Astrocyte (in vitro differentiated cells and primary cell): ENCODE data around the gene HEXIM1. TPM values are rescaled to one million over a fixed set of nuclear protein-coding genes. Genes with fewer than 3 reads are reported as not detected.
A peak's percentile ranks its signal among the peaks of the same experiment; 100 is the strongest.

Experiments used
- DNase-seq: peaks from one replicate; pipeline ENCODE4 v3.0.0-alpha.2; 2010; ENCODE audit warnings: low read depth
- FAIRE-seq: peaks from 2 replicates; lab custom pipeline; 2011; peaks lifted over from hg19 to GRCh38; lab: Jason Lieb, UNC
- H2AFZ ChIP-seq: 2 replicates; pipeline ENCODE4 v1.6.0; 2012; ENCODE audit warnings: low read depth, low read length, inconsistent platforms
- H3K27ac ChIP-seq: 2 replicates; pipeline ENCODE4 v1.5.1; 2011; ENCODE audit warnings: low read depth, low read length, inconsistent platforms
- H3K27me3 ChIP-seq: 2 replicates; pipeline ENCODE4 v1.6.0; 2011; ENCODE audit warnings: low read length, inconsistent platforms; ENCODE audit not compliant: insufficient read depth
- H3K36me3 ChIP-seq: 2 replicates; pipeline ENCODE4 v1.5.1; 2011; ENCODE audit warnings: low read length, inconsistent platforms; ENCODE audit not compliant: insufficient read depth
- H3K4me1 ChIP-seq: 2 replicates; pipeline ENCODE4 v1.5.1; 2011; ENCODE audit warnings: low read length, inconsistent platforms; ENCODE audit not compliant: insufficient read depth
- H3K4me2 ChIP-seq: 2 replicates; pipeline ENCODE4 v1.6.0; 2012; ENCODE audit warnings: low read length, inconsistent platforms
- H3K4me3 ChIP-seq: 2 replicates; pipeline ENCODE4 v1.5.1; 2011; ENCODE audit warnings: low read depth, mild to moderate bottlenecking, low read length, inconsistent platforms; ENCODE audit not compliant: insufficient read depth
- H3K79me2 ChIP-seq: 2 replicates; pipeline ENCODE4 v1.6.0; 2012; ENCODE audit warnings: mild to moderate bottlenecking, low read length, inconsistent platforms; ENCODE audit not compliant: insufficient read depth
- H3K9ac ChIP-seq: 2 replicates; pipeline ENCODE4 v1.6.0; 2012; ENCODE audit warnings: mild to moderate bottlenecking, low read length, inconsistent platforms
- H3K9me3 ChIP-seq: 2 replicates; pipeline ENCODE4 v1.5.1; 2012; ENCODE audit warnings: low read depth, mild to moderate bottlenecking, low read length, inconsistent platforms; ENCODE audit not compliant: insufficient read depth
- H4K20me1 ChIP-seq: 2 replicates; pipeline ENCODE4 v1.6.0; 2012; ENCODE audit warnings: low read length, inconsistent platforms; ENCODE audit not compliant: insufficient read depth
- H3K27ac Mint-ChIP-seq: one replicate; pipeline ENCODE4 v1.8.0; 2021; ENCODE audit warnings: mild to moderate bottlenecking, mixed read lengths; ENCODE audit not compliant: unreplicated experiment
- H3K27me3 Mint-ChIP-seq: one replicate; pipeline ENCODE4 v1.8.0; 2021; ENCODE audit warnings: low read depth, mixed read lengths; ENCODE audit not compliant: unreplicated experiment
- H3K36me3 Mint-ChIP-seq: one replicate; pipeline ENCODE4 v1.8.0; 2021; ENCODE audit warnings: low read depth, mixed read lengths; ENCODE audit not compliant: unreplicated experiment
- H3K4me1 Mint-ChIP-seq: one replicate; pipeline ENCODE4 v1.8.0; 2021; ENCODE audit warnings: low read depth, mixed read lengths; ENCODE audit not compliant: unreplicated experiment
- H3K4me3 Mint-ChIP-seq: one replicate; pipeline ENCODE4 v1.8.0; 2021; ENCODE audit warnings: mild to moderate bottlenecking, moderate library complexity, mixed read lengths; ENCODE audit not compliant: unreplicated experiment
- H3K9me3 Mint-ChIP-seq: one replicate; pipeline ENCODE4 v1.8.0; 2021; ENCODE audit warnings: mild to moderate bottlenecking, mixed read lengths; ENCODE audit not compliant: unreplicated experiment
- CTCF ChIP-seq: IDR thresholded peaks from 2 replicates; pipeline ENCODE4 v1.5.1; 2011; ENCODE audit warnings: low read depth, mild to moderate bottlenecking, inconsistent platforms, low read length, moderate library complexity; ENCODE audit not compliant: insufficient read depth
- EZH2 ChIP-seq: IDR thresholded peaks from 2 replicates; pipeline ENCODE4 v1.6.1; 2012; ENCODE audit warnings: mild to moderate bottlenecking, low read length, inconsistent platforms; ENCODE audit not compliant: insufficient read depth
- total RNA-seq: library from RNA; stranded (reverse); gene quantifications from 2 replicates; pipeline ENCODE4 v1.2.1, GENCODE V29; 2021

HEXIM1 gene
- total RNA-seq, 1 donor from 2014 or later = 44.5 TPM

GRCh38 chr17:45128331-45128730 is 19.9 kb upstream of the HEXIM1 start:
- FAIRE-seq (no peak), DNase-seq (no peak)
- H3K27ac Mint-ChIP-seq = peak overlapping the region; percentile 95
- peaks cover 73% of the 10 kb centered on the region for H3K79me2 ChIP-seq
- H3K27me3 ChIP-seq = no peaks in the 10 kb centered on the region
- no peak overlapping the region for H3K4me3 Mint-ChIP-seq
- H3K9ac ChIP-seq = peak overlapping the region; percentile 55
- H3K4me1 Mint-ChIP-seq = peaks cover 37% of the 10 kb centered on the region
- peaks cover 57% of the 10 kb centered on the region for H3K4me1 ChIP-seq
- TF ChIP-seq EZH2 (no peak), CTCF (no peak)
- H3K9me3 ChIP-seq = no peaks in the 10 kb centered on the region
- H3K27me3 Mint-ChIP-seq = no peaks in the 10 kb centered on the region
- H4K20me1 ChIP-seq = peaks cover 12% of the 10 kb centered on the region
- peak overlapping the region; percentile 69 for H3K4me2 ChIP-seq
- H3K36me3 ChIP-seq = no peaks in the 10 kb centered on the region
- peak overlapping the region; percentile 50 for H2AFZ ChIP-seq
- H3K27ac ChIP-seq = peak overlapping the region; percentile 44
- peaks cover 4% of the 10 kb centered on the region for H3K36me3 Mint-ChIP-seq
- H3K4me3 ChIP-seq = no peak overlapping the region
- no peaks in the 10 kb centered on the region for H3K9me3 Mint-ChIP-seq

- TF ChIP-seq EZH2 = no peak
- TF ChIP-seq CTCF = no peak
- H3K4me1 ChIP-seq = peaks cover 51% of the 10 kb centered on the region
- no peaks in the 10 kb centered on the region for H3K27me3 ChIP-seq
- no peaks in the 10 kb centered on the region for H3K36me3 ChIP-seq
- no peak overlapping the region for H3K27ac ChIP-seq
- FAIRE-seq (no peak), DNase-seq (no peak)
- H3K9me3 ChIP-seq = no peaks in the 10 kb centered on the region
- Mint-ChIP-seq H3K4me3 (no peak overlapping the region), H3K9me3 (no peaks in the 10 kb centered on the region), H3K27me3 (no peaks in the 10 kb centered on the region), H3K27ac (no peak overlapping the region), H3K36me3 (peaks cover 4% of the 10 kb centered on the region), H3K4me1 (peaks cover 36% of the 10 kb centered on the region)
- H2AFZ ChIP-seq = no peak overlapping the region
- H3K79me2 ChIP-seq = peaks cover 66% of the 10 kb centered on the region
- no peak overlapping the region for H3K4me3 ChIP-seq
- peaks cover 12% of the 10 kb centered on the region for H4K20me1 ChIP-seq
- H3K4me2 ChIP-seq = no peak overlapping the region
- no peak overlapping the region for H3K9ac ChIP-seq
These were observed 19.3 kb upstream of the HEXIM1 start for GRCh38 chr17:45128989-45129388.

- no peak overlapping the region for H3K9ac ChIP-seq
- H3K4me2 ChIP-seq = no peak overlapping the region
- peaks cover 12% of the 10 kb centered on the region for H4K20me1 ChIP-seq
- Mint-ChIP-seq H3K9me3 (no peaks in the 10 kb centered on the region), H3K27ac (no peak overlapping the region), H3K4me3 (no peak overlapping the region), H3K27me3 (no peaks in the 10 kb centered on the region), H3K36me3 (peaks cover 4% of the 10 kb centered on the region), H3K4me1 (peaks cover 32% of the 10 kb centered on the region)
- DNase-seq (no peak), FAIRE-seq (no peak)
- peaks cover 46% of the 10 kb centered on the region for H3K4me1 ChIP-seq
- no peak overlapping the region for H2AFZ ChIP-seq
- H3K79me2 ChIP-seq = peaks cover 63% of the 10 kb centered on the region
- TF ChIP-seq EZH2 (no peak), CTCF (no peak)
- H3K27ac ChIP-seq = no peak overlapping the region
- H3K36me3 ChIP-seq = no peaks in the 10 kb centered on the region
- H3K27me3 ChIP-seq = no peaks in the 10 kb centered on the region
- H3K9me3 ChIP-seq = no peaks in the 10 kb centered on the region
- H3K4me3 ChIP-seq = no peak overlapping the region
These were observed 18.8 kb upstream of the HEXIM1 start for GRCh38 chr17:45129426-45129939.
